Transverse colon (tissue), 4 donors: ENCODE results near the gene GLDC. TPM values are rescaled to one million over a fixed set of nuclear protein-coding genes. Genes with fewer than 3 reads are reported as not detected.

Experiments
- DNase-seq: peaks from one replicate; pipeline ENCODE4 v3.0.0-alpha.2; 2019
- H3K27ac ChIP-seq, 4 donors: fragments of 200-600 bp; sonication (generic); 2 replicates each; pipeline ENCODE4 v1.5.1; 2016 to 2018; ENCODE audit warnings: inconsistent platforms in 4 of 4
- H3K27me3 ChIP-seq: fragments of 200-600 bp; sonication (generic); 2 replicates; pipeline ENCODE4 v1.5.1; 2017; ENCODE audit warnings: inconsistent platforms
- H3K36me3 ChIP-seq, 4 donors: fragments of 200-600 bp; sonication (generic); 2 replicates each; pipeline ENCODE4 v1.5.1; 2017 to 2019; ENCODE audit warnings: inconsistent platforms in 4 of 4
- H3K4me1 ChIP-seq, 4 donors: fragments of 200-600 bp; sonication (generic); 2 replicates each; pipeline ENCODE4 v1.5.1; 2017 to 2020; ENCODE audit warnings: inconsistent platforms in 4 of 4
- H3K4me3 ChIP-seq, 4 donors: fragments of 200-600 bp; sonication (generic); 1 replicate in 1 of 4; 2 replicates in 3 of 4; pipeline versions ENCODE4 v1.5.1 to v1.6.1; 2017 to 2019; ENCODE audit warnings: inconsistent platforms in 4 of 4
- H3K9me3 ChIP-seq, 2 donors: fragments of 200-600 bp; sonication (generic); 2 replicates each; pipeline ENCODE4 v1.5.1; 2017 to 2019; ENCODE audit warnings: inconsistent platforms in 2 of 2
- CTCF ChIP-seq, 5 experiments: fragments of 200-600 bp in 3 of 5; fragments of 450-650 bp in 2 of 5; sonication (generic) in 3 of 5; IDR thresholded peaks; 1 replicate in 2 of 5; 2 replicates in 3 of 5; pipeline ENCODE4 v1.5.1; 2016 to 2017; ENCODE audit warnings: antibody characterized with exemption in 5 of 5, inconsistent platforms in 3 of 5, mild to moderate bottlenecking in 2 of 5, moderate library complexity in 1 of 5
- EP300 ChIP-seq: sonication (generic); formaldehyde crosslinking; IDR thresholded peaks from one replicate; pipeline ENCODE4 v1.6.1; 2017; ENCODE audit warnings: antibody characterized with exemption, low read depth
- POLR2A ChIP-seq: fragments of 450-650 bp; IDR thresholded peaks from one replicate; pipeline ENCODE4 v1.6.1; 2016; ENCODE audit warnings: antibody characterized with exemption, mild to moderate bottlenecking, moderate library complexity
- POLR2AphosphoS5 ChIP-seq, 3 donors: sonication (generic); formaldehyde crosslinking; IDR thresholded peaks; one replicate each; pipeline ENCODE4 v1.6.1; 2016; ENCODE audit warnings: antibody characterized with exemption in 3 of 3
- WGBS, 2 donors: methylation state at CpG; one replicate each; pipeline ENCODE4 v1.1.5; 2018; ENCODE audit warnings: low coverage in 1 of 2; 5-methylcytosine and 5-hydroxymethylcytosine counted together
- in situ Hi-C, 4 donors: fragments of 200-750 bp; cut with MboI; loops; one replicate each; pipeline versions ENCODE4 v1.15.0 to v1.15.1; 2017; ENCODE audit warnings: low sequenced_read_pairs in 3 of 4, low pct_ligation_motif_present in 1 of 4, low pct_unique_long_range_greater_than_20kb in 1 of 4
- intact Hi-C: fragments of 100-400 bp; cut with DNase I; formaldehyde crosslinking; loops from one replicate; pipeline ENCODE4 v1.15.1; 2023; ENCODE audit warnings: low total_unique reads
- total RNA-seq, 4 donors: library from RNA; depleted of rRNA; stranded (reverse); fragments of >200 nt; gene quantifications; one replicate each; pipeline ENCODE4 v1.1.0, GENCODE V29; 2016

The GLDC gene
- total RNA-seq, 4 donors from 2014 or later, result 0.41 to 70.7 (median 2.4) TPM; not detected in 1

- Histone ChIP-seq H3K36me3 (peaks cover 0 to 51% (median 19%) of the 10 kb centered on the region in 4 donors), H3K27ac (no peak overlapping the region), H3K9me3 (no peaks in the 10 kb centered on the region), H3K27me3 (no peaks in the 10 kb centered on the region), H3K4me3 (no peak overlapping the region), H3K4me1 (no peaks in the 10 kb centered on the region)
- no peak for TF ChIP-seq POLR2A
- DNase-seq, result no peak
- WGBS, 2 donors, result 68 to 83% methylated on average over 3 of the region's 3 CpGs
- in situ Hi-C loops (no loop called here), intact Hi-C loops (no loop called here)
Measured at GRCh38 chr9:6502399-6502798, 143.1 kb downstream of the GLDC start.

- no peak overlapping the region for H3K4me3 ChIP-seq
- in situ Hi-C loops, result no loop called here
- H3K36me3 ChIP-seq, result peaks cover 0 to 58% (median 22%) of the 10 kb centered on the region in 4 donors
- H3K4me1 ChIP-seq, result no peaks in the 10 kb centered on the region
- 77% methylated on average over 2 of the region's 2 CpGs for WGBS, 2 donors
- no peak for DNase-seq
- no peak overlapping the region for H3K27ac ChIP-seq
- no peaks in the 10 kb centered on the region for H3K27me3 ChIP-seq
- TF ChIP-seq EP300, result no peak
- TF ChIP-seq POLR2A, result no peak
- no peak for TF ChIP-seq CTCF (IDR thresholded peaks at IDR 0.05)
- TF ChIP-seq POLR2AphosphoS5 (IDR thresholded peaks at IDR 0.05), result no peak
- H3K9me3 ChIP-seq, result no peaks in the 10 kb centered on the region
- intact Hi-C loops, result no loop called here
Measured at GRCh38 chr9:6501526-6502210, 143.9 kb downstream of the GLDC start.

- H3K9me3 ChIP-seq, result no peaks in the 10 kb centered on the region
- intact Hi-C loops, result no loop called here
- in situ Hi-C loops, result no loop called here
- H3K27ac ChIP-seq, result no peak overlapping the region
- H3K4me1 ChIP-seq, result no peaks in the 10 kb centered on the region
- DNase-seq, result no peak
- no peak for TF ChIP-seq EP300
- TF ChIP-seq POLR2A, result no peak
- WGBS, 2 donors, result 78 to 86% methylated on average over 1 of the region's 1 CpG
- H3K4me3 ChIP-seq, result no peak overlapping the region
- H3K27me3 ChIP-seq, result no peaks in the 10 kb centered on the region
- peaks cover 0 to 46% (median 16%) of the 10 kb centered on the region in 4 donors for H3K36me3 ChIP-seq
Measured at GRCh38 chr9:6498982-6499381, 146.5 kb downstream of the GLDC start.

GRCh38 chr9:6495466-6495865, 150.1 kb downstream of the GLDC start:
- Histone ChIP-seq H3K4me1 (no peaks in the 10 kb centered on the region), H3K27me3 (no peaks in the 10 kb centered on the region), H3K36me3 (peaks cover 0 to 29% (median 12%) of the 10 kb centered on the region in 4 donors), H3K27ac (no peak overlapping the region), H3K4me3 (no peak overlapping the region), H3K9me3 (no peaks in the 10 kb centered on the region)
- no peak for TF ChIP-seq CTCF (IDR thresholded peaks at IDR 0.05)
- TF ChIP-seq EP300, result no peak
- no peak for TF ChIP-seq POLR2A
- no peak for TF ChIP-seq POLR2AphosphoS5 (IDR thresholded peaks at IDR 0.05)
- intact Hi-C loops (no loop called here), in situ Hi-C loops (no loop called here)
- no peak for DNase-seq
- WGBS, 2 donors, result 91% methylated on average over 1 of the region's 1 CpG; no CpG with 5 or more reads in 1 of the 2 donors

- intact Hi-C loops (loop anchor here (5.0 kb wide), 1 partner anchor 441 kb away; no protein-coding TSS in a partner anchor), in situ Hi-C loops (no loop called here)
- Histone ChIP-seq H3K27ac (no peak overlapping the region), H3K4me3 (no peak overlapping the region), H3K27me3 (no peaks in the 10 kb centered on the region), H3K36me3 (peaks cover 0 to 24% (median 8%) of the 10 kb centered on the region in 4 donors), H3K9me3 (no peaks in the 10 kb centered on the region), H3K4me1 (no peaks in the 10 kb centered on the region)
- TF ChIP-seq CTCF (IDR thresholded peaks at IDR 0.05) (no peak), POLR2A (no peak), EP300 (no peak), POLR2AphosphoS5 (IDR thresholded peaks at IDR 0.05) (no peak)
- WGBS, 2 donors, result 95 to 100% methylated on average over 1 to 2 of the region's 2 CpGs
- DNase-seq, result no peak
Measured at GRCh38 chr9:6490863-6491262, 154.7 kb downstream of the GLDC start.
